CD14-positive monocyte (primary cell): ENCODE results near the gene ABCG4. TPM values are rescaled to one million over a fixed set of nuclear protein-coding genes. Genes with fewer than 3 reads are reported as not detected.

Experiments
- DNase-seq, 3 donors: peaks; one replicate each; pipeline ENCODE4 v3.0.0-alpha.2; 2011 to 2022
- H2AFZ ChIP-seq: 2 replicates; pipeline ENCODE4 v1.6.0; 2012; ENCODE audit warnings: mild to moderate bottlenecking, low read depth, low read length, inconsistent platforms; ENCODE audit not compliant: insufficient read depth, poor library complexity, severe bottlenecking
- H3K27ac ChIP-seq, 2 donors: 1 replicate in 1 of 2; 2 replicates in 1 of 2; pipeline ENCODE4 v1.5.1; 2012 to 2013; ENCODE audit warnings: low read length in 2 of 2, control low read depth in 1 of 2, inconsistent platforms in 1 of 2, low read depth in 1 of 2, mild to moderate bottlenecking in 1 of 2
- H3K27me3 ChIP-seq, 2 donors: one replicate each; pipeline versions ENCODE4 v1.6.0 to v1.6.1; 2011 to 2013; ENCODE audit warnings: low read length in 2 of 2; ENCODE audit not compliant: control insufficient read depth in 2 of 2, insufficient read depth in 2 of 2
- H3K36me3 ChIP-seq, 2 donors: replicated peaks in 1 of 2; 1 replicate in 1 of 2; 2 replicates in 1 of 2; pipeline versions ENCODE4 v1.5.1 to v1.6.1; 2012 to 2013; ENCODE audit warnings: low read length in 2 of 2, control low read depth in 1 of 2, inconsistent platforms in 1 of 2, mild to moderate bottlenecking in 1 of 2; ENCODE audit not compliant: insufficient read depth in 2 of 2, control insufficient read depth in 1 of 2
- H3K4me1 ChIP-seq, 2 donors: 1 replicate in 1 of 2; 2 replicates in 1 of 2; pipeline versions ENCODE4 v1.5.1 to v1.6.1; 2012 to 2013; ENCODE audit warnings: low read length in 2 of 2, control low read depth in 1 of 2, inconsistent platforms in 1 of 2, mild to moderate bottlenecking in 1 of 2, moderate library complexity in 1 of 2; ENCODE audit not compliant: insufficient read depth in 2 of 2, control insufficient read depth in 1 of 2
- H3K4me2 ChIP-seq: replicated peaks from 2 replicates; pipeline ENCODE3; 2012; ENCODE audit warnings: low read length, moderate library complexity, mild to moderate bottlenecking; ENCODE audit not compliant: poor library complexity, severe bottlenecking; ENCODE audit errors: extremely low read depth
- H3K4me3 ChIP-seq, 3 experiments: fragments of 200-600 bp in 1 of 3; sonication (generic) in 1 of 3; replicated peaks in 1 of 3; 1 replicate in 2 of 3; 2 replicates in 1 of 3; pipeline ENCODE4 v1.5.1; 2011 to 2013; ENCODE audit warnings: low read length in 3 of 3, mild to moderate bottlenecking in 3 of 3, control low read depth in 2 of 3, low read depth in 2 of 3, inconsistent platforms in 1 of 3, moderate library complexity in 1 of 3
- H3K79me2 ChIP-seq: 2 replicates; pipeline ENCODE4 v1.6.0; 2012; ENCODE audit warnings: mild to moderate bottlenecking, control low read depth, inconsistent platforms, low read length, moderate library complexity; ENCODE audit not compliant: insufficient read depth
- H3K9ac ChIP-seq: 2 replicates; pipeline ENCODE4 v1.6.0; 2017; ENCODE audit warnings: low read length, mild to moderate bottlenecking; ENCODE audit not compliant: insufficient read depth, poor library complexity, severe bottlenecking
- H3K9me3 ChIP-seq, 2 donors: replicated peaks in 1 of 2; 1 replicate in 1 of 2; 2 replicates in 1 of 2; pipeline versions ENCODE4 v1.5.1 to v1.6.1; 2012 to 2013; ENCODE audit warnings: low read length in 2 of 2, control low read depth in 1 of 2; ENCODE audit not compliant: control insufficient read depth in 1 of 2, insufficient read depth in 1 of 2
- H4K20me1 ChIP-seq: 2 replicates; pipeline ENCODE4 v1.6.0; 2012; ENCODE audit warnings: mild to moderate bottlenecking, low read length, control low read depth, moderate library complexity; ENCODE audit not compliant: insufficient read depth
- H3K27ac Mint-ChIP-seq, 7 donors: one replicate each; pipeline ENCODE4 v1.8.0; 2020; ENCODE audit warnings: mild to moderate bottlenecking in 7 of 7, mixed read lengths in 7 of 7, moderate library complexity in 6 of 7, inconsistent platforms in 2 of 7
- H3K27me3 Mint-ChIP-seq, 3 donors: one replicate each; pipeline ENCODE4 v1.8.0; 2021 to 2022; ENCODE audit warnings: low read depth in 3 of 3, mild to moderate bottlenecking in 3 of 3, mixed read lengths in 3 of 3, moderate library complexity in 3 of 3, inconsistent platforms in 1 of 3
- H3K36me3 Mint-ChIP-seq, 2 donors: one replicate each; pipeline ENCODE4 v1.8.0; 2020; ENCODE audit warnings: mixed read lengths in 2 of 2, inconsistent platforms in 1 of 2, mild to moderate bottlenecking in 1 of 2
- H3K4me1 Mint-ChIP-seq: one replicate; pipeline ENCODE4 v1.8.0; 2020; ENCODE audit warnings: mild to moderate bottlenecking, mixed read lengths
- H3K4me3 Mint-ChIP-seq, 2 donors: one replicate each; pipeline ENCODE4 v1.8.0; 2020; ENCODE audit warnings: mild to moderate bottlenecking in 2 of 2, mixed read lengths in 2 of 2, moderate library complexity in 1 of 2
- H3K9me3 Mint-ChIP-seq, 7 donors: one replicate each; pipeline ENCODE4 v1.8.0; 2020 to 2022; ENCODE audit warnings: mixed read lengths in 7 of 7, mild to moderate bottlenecking in 6 of 7, moderate library complexity in 6 of 7, inconsistent platforms in 2 of 7
- CTCF ChIP-seq: fragments of 200-600 bp; IDR thresholded peaks from one replicate; pipeline ENCODE4 v1.8.0; 2022; ENCODE audit warnings: antibody characterized with exemption, mild to moderate bottlenecking
- WGBS: methylation state at CpG from one replicate; pipeline ENCODE4 v1.1.5; 2013; ENCODE audit warnings: missing lambda C conversion rate; ENCODE audit not compliant: insufficient coverage; 5-methylcytosine and 5-hydroxymethylcytosine counted together
- intact Hi-C, 2 donors: fragments of 100-400 bp; cut with micrococcal nuclease; formaldehyde crosslinking; loops; one replicate each; pipeline versions ENCODE4 v1.15.0 to v1.15.1; 2023
- polyA plus RNA-seq, 3 donors: library from polyadenylated mRNA; depleted of rRNA in 1 of 3; unstranded in 2 of 3; stranded (reverse) in 1 of 3; fragments of 300-500 nt in 2 of 3; fragments of >200 nt in 1 of 3; fragmentation: Illumina TruSeq in 2 of 3; gene quantifications; 1 replicate in 2 of 3; 2 replicates in 1 of 3; pipeline ENCODE4 v1.2.3, GENCODE V29; 2012 to 2021

ABCG4 gene
- polyA plus RNA-seq, 3 donors: 0.04 TPM; not detected in 2

- Histone ChIP-seq H3K9ac (peak overlapping the region; percentile 92), H3K27me3 (no peaks in the 10 kb centered on the region), H4K20me1 (peaks cover 4% of the 10 kb centered on the region), H2AFZ (peak overlapping the region; percentile 98), H3K4me3 (peak overlapping the region; percentile 79 to 91 (median 79)), H3K4me1 (peaks cover 18 to 27% of the 10 kb centered on the region in 2 donors), H3K9me3 (no peaks in the 10 kb centered on the region), H3K79me2 (peaks cover 8% of the 10 kb centered on the region), H3K36me3 (peaks cover 6 to 11% of the 10 kb centered on the region in 2 donors), H3K27ac (peak overlapping the region; percentile 58 to 86), H3K4me2 (peak overlapping the region; percentile 98)
- Mint-ChIP-seq H3K4me3 (peak overlapping the region; percentile 91), H3K36me3 (peaks cover 12 to 21% of the 10 kb centered on the region in 2 donors), H3K27me3 (no peaks in the 10 kb centered on the region), H3K27ac (peak overlapping the region; percentile 73 to 91 (median 83)), H3K9me3 (no peaks in the 10 kb centered on the region), H3K4me1 (peaks cover 22% of the 10 kb centered on the region)
- intact Hi-C loops: loop anchor here in 1 of 2 donors (2.0 kb wide), 1 partner anchor 28 kb away; no protein-coding TSS in a partner anchor
- peak in 2 of 3 donors; percentile 29 to 35 for DNase-seq
- TF ChIP-seq CTCF: no peak
- WGBS: 15% methylated on average over 15 of the region's 15 CpGs
Observed at GRCh38 chr11:119169282-119169719, 20.4 kb downstream of the ABCG4 start.

GRCh38 chr11:119172513-119172912, 23.7 kb downstream of the ABCG4 start:
- Histone ChIP-seq H3K27ac (peak overlapping the region in 1 of 2 donors; percentile 55), H3K9ac (no peak overlapping the region), H3K79me2 (peaks cover 8% of the 10 kb centered on the region), H3K36me3 (peaks cover 25 to 31% of the 10 kb centered on the region in 2 donors), H3K4me1 (peaks cover 18 to 27% of the 10 kb centered on the region in 2 donors), H2AFZ (peak overlapping the region; percentile 51), H3K9me3 (no peaks in the 10 kb centered on the region), H4K20me1 (peaks cover 4% of the 10 kb centered on the region), H3K4me3 (no peak overlapping the region), H3K27me3 (no peaks in the 10 kb centered on the region), H3K4me2 (peak overlapping the region; percentile 17)
- 25% methylated on average over 1 of the region's 2 CpGs for WGBS
- Mint-ChIP-seq H3K9me3 (no peaks in the 10 kb centered on the region), H3K4me1 (peaks cover 25% of the 10 kb centered on the region), H3K4me3 (no peak overlapping the region), H3K36me3 (peaks cover 30 to 46% of the 10 kb centered on the region in 2 donors), H3K27me3 (no peaks in the 10 kb centered on the region), H3K27ac (peak overlapping the region in 5 of 7 donors; percentile 65 to 80 (median 72))
- peak; percentile 44 to 60 (median 46) for DNase-seq
- no peak for TF ChIP-seq CTCF
- intact Hi-C loops: no loop called here
